NCI-H1694 (cell line): Measurements from ENCODE around the gene TOR1AIP1.
"Not testable (repeated sequence)": the region's sequence is repeated elsewhere in the genome, so short reads cannot be mapped to it uniquely, and the experiment has no call there.

Source experiments
- DNase-seq: peaks from one replicate; lab custom pipeline; 2025; lab: John Stamatoyannopoulos, UW

TOR1AIP1 gene

GRCh38 chr1:179937668-179938254, 55.7 kb downstream of the TOR1AIP1 start:
- no peak for DNase-seq

GRCh38 chr1:179938752-179939151, 56.7 kb downstream of the TOR1AIP1 start:
- no peak for DNase-seq

DNA sequence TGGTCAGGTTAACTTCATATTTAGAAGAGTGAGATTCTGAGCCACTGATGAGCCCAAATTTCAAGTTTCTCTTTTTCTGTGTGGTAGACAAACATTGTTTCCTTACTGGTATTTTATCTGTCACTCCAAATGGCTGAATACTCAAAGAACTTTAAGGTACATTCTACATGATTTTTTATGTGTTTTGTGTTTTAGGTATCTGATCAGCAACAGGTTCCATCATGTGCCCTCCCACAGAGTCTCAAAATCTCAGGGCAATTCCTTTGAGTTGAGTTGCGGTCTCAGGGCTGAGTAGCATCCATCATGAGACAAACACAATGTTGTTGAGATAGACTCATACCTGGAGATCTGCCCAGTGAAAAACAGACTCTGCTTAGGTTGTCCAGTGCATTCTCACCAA, 57.9 kb downstream of the TOR1AIP1 start:
- DNase-seq: no peak

GRCh38 chr1:179941454-179941853, 59.4 kb downstream of the TOR1AIP1 start:
- DNase-seq: no peak

DNA sequence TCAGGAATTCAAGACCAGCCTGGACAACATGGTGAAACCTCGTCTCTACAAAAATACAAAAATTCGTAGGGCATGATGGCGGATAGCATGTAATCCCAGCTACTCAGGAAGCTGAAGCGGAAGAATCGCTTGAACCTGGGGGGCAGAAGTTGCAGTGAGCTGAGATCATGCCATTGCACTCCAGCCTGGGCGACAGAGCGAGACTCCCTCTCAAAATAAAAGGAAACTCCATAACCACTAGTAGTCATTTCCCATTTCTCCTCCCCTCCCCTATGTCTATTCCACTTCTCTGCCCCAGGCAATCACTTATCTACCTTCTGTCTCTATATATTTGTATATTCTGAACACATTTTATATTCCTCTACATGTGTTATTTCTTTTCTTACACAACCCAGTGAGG, 68.6 kb downstream of the TOR1AIP1 start:
- DNase-seq: no peak

- DNase-seq: no peak
These were observed 69.5 kb downstream of the TOR1AIP1 start for GRCh38 chr1:179951383-179952144.

GRCh38 chr1:179952186-179952585, 70.1 kb downstream of the TOR1AIP1 start:
- no peak for DNase-seq

DNA sequence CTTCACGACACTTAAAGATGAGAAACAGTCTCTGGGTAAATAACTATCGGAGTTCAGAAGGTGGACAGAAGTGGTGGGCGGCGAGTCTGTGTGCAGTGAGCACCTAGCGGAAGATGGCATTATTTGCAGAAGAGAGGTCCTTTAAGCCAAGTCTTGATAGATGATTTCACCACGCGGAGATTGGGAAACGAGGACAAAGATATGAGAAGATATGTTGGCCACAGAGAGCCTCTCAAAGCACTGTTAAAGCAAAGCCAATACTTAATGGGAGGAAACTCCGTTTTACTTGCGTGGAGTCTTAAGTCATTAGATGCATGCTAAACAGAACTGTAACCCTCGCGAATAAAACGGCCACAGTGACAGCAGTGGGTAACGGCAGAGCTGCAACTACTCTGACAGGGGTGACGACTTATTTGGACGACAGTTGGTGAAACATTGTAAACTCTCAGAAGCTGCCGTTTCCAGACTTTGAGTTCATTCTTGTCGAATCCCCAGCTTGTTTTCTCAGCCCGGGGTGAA, 71.9 kb downstream of the TOR1AIP1 start:
- DNase-seq: no peak

DNA sequence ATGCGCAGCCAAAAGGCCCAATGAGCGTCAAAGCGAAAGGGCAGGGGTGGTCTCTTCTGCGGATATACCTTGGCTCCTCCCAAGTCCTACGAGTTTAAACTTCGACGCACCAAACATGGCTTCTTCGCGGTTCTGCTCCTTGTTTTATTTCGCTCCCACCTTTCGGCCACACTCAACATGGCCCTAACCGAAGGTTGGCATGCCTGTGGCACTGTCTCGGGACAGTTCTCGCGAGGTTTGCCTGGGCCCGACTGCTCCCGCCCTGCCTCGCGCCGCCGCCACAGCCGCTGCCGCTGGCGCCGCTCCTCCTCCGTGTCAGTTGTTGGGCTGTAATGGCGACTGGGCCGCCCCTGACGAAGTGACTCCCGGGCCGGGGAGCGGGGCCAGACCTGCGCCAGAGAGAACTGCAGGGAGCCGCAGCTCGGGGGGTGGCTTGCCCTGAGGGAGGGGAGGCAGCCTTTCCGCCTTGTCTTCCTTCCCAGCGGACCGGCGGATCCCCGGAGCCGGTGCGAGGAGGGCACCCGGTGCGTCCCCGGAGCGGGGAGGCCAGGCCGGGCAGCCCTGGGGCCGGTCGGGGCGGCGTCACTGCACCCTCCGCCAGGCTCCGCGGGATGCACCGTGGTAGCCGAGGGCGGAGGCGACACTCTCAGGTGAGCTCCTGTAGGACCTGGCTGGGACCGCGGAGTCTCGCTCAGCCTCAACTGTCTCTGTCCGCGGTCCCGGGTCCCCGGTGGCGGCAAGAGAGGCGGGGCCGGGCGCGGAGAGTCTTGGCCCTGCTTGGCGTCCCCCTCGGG, 72.6 kb downstream of the TOR1AIP1 start, which contains the start of gene CEP350:
TSS of gene CEP350 (plus strand) at position 318 of the 794 bp plus-strand sequence. CDS start 31,372 bp downstream, outside the sequence.
- DNase-seq: peak; percentile 99

- DNase-seq: no peak
These were observed 73.2 kb downstream of the TOR1AIP1 start for GRCh38 chr1:179955287-179955680.

- no peak for DNase-seq
These were observed 73.6 kb downstream of the TOR1AIP1 start for GRCh38 chr1:179955731-179956130.

- DNase-seq: no peak
These were observed 76.3 kb downstream of the TOR1AIP1 start for GRCh38 chr1:179958359-179958758.

DNA sequence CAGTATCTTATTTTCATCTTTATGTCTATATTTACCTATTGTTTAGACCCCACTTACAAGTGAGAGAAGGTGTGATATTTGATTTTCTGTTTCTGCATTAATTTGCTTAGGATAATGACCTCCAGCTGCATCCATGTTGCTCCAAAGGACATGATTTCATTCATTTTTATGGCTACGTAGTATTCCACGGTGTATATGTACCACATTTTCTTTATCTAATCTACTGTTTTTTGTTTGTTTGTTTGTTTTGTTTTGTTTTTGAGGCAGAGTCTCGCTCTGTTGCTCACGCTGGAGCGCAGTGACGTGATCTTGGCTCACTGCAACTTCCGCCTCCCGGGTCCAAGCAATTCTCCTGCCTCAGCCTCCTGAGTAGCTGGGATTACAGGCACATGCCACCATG, 80.1 kb downstream of the TOR1AIP1 start:
- DNase-seq: not testable (repeated sequence)

DNA sequence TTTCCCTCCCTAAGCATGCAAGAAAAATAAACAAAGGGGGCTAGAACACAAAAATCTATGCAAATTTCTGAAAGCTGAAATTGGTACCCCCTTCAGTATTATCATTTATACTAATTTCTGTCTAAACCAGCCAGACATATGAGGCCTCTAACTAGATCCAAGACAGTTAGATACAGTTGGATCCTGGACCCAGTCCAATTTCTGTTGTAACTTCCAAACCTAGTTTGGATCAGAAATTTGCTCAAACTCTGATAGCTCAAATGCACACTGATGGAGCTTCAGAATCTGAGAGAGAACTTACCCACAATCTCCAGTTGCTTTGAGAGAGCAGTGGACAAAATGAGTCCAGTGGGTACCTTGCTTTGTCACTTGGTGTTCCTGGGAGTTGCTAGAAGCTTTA, 84.5 kb downstream of the TOR1AIP1 start:
- DNase-seq: no peak

GRCh38 chr1:179968284-179968993, 86.4 kb downstream of the TOR1AIP1 start:
- DNase-seq: no peak

DNA sequence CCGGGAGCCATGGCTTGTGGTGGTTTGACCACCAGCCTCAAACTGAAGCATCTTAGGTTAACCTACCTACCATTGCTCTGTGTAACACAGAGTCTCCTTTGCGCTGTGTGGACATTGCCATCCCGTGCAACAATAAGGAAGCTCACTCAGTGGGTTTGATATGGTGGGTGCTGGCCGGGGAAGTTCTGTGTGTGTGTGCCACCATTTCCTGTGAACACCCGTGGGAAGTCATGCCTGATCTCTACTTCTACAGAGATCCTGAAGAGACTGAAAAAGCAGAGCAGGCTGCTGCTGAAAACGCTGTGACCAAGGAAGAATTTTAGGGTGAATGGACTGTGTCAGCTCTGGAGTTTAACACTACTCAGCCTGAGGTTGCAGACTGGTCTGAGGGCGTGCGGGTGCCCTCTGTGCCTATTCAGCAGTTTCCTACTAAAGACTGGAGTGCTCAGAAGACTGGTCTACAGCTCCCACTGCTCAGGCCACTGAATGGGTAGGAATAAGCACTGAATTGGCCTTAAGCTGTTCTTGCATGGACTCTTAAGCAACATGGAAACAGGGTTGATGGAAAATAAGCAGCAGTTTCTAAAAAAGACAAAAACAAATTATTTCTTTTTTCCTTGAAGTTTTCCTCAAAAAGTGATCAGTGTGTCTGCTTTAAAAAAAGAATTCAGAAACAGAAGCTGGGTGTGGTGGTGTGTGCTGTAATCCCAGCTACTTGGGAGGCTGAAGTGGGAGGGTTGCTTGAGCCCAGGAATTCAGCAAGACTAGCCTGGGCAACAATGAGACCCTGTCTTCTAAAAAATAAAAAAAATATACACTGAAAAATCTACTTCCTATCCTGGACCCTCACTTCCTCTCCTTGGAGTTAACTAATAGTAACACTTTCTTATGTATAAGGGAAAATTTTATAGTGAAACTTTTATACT, 87.2 kb downstream of the TOR1AIP1 start:
- no peak for DNase-seq
